ENCODE results near the gene FAM174B.

The FAM174B gene

GRCh38 chr15:92664178-92664900 lies 8.8 kb upstream of the FAM174B start:
- no peak for DNase-seq (ENCODE audit: low read depth, low spot score)

GRCh38 chr15:92663250-92663951 lies 7.8 kb upstream of the FAM174B start:
- no peak for DNase-seq (ENCODE audit: low read depth, low spot score)

DNA sequence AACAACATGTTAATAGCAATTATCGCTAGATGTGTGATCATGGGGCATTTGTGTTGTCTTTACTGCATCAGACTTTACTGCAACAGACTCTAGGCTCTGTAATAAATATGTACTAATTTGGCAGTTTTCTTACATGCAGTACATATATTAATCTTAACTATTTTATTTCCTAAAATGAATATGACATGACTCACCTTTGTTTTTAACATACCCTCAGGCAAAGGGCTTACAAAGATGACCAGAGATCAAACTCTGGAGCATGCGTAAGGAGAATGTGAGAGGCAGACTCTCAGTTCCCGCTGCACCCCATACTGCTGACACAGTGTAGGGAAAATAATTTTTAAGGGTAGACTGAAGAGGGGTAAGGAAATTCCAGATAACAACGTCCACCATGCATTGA lies 7.2 kb upstream of the FAM174B start:
- no peak for DNase-seq (ENCODE audit: low read depth, low spot score)

GRCh38 chr15:92661956-92662355 lies 6.4 kb upstream of the FAM174B start:
- DNase-seq (ENCODE audit: low read depth, low spot score) = no peak

GRCh38 chr15:92661069-92661468 lies 5.5 kb upstream of the FAM174B start:
- DNase-seq (ENCODE audit: low read depth, low spot score) = no peak

DNA sequence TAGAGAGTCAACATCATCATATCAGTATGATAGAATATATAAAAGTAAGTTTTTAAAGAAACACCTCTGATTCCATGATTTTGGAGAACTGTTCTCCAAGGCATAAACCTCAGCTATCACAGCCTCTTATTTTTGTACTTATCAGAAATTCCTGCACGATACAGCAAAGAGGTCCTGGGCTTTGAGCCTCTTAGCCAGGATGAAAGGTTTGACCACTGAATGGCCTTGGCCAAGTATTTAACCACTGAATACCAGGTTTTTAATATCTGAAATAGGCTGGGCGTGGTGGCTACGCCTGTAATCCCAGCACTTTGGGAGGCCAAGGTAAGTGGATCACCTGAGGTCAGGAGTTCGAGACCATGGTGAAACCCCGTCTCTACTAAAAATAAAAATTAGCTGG lies 1.9 kb upstream of the FAM174B start:
- DNase-seq (ENCODE audit: low read depth, low spot score) = no peak

DNA sequence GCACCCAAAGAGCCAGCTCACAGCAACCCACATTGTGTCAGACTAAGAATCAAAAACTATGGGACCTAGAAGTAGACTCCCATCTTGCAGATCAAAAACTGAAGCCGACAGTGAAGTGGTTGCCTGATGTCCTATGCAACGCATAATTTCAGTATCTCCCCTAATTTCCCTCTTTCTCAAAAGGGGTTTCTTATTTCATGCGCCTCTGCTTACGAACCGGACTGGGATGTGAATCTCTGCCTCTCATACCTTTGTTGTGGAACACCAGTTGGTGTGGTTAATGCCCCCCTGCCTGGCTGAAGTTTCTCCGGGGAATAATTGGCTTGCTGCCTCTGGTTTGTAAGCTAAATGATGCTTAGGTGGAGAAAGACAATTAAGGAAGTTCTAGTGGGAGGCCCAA lies 514 bp upstream of the FAM174B start:
- no peak for DNase-seq (ENCODE audit: low read depth, low spot score)

- DNase-seq (ENCODE audit: low read depth, low spot score) = no peak
These were observed 913 bp downstream of the FAM174B start for GRCh38 chr15:92654662-92655061.

DNA sequence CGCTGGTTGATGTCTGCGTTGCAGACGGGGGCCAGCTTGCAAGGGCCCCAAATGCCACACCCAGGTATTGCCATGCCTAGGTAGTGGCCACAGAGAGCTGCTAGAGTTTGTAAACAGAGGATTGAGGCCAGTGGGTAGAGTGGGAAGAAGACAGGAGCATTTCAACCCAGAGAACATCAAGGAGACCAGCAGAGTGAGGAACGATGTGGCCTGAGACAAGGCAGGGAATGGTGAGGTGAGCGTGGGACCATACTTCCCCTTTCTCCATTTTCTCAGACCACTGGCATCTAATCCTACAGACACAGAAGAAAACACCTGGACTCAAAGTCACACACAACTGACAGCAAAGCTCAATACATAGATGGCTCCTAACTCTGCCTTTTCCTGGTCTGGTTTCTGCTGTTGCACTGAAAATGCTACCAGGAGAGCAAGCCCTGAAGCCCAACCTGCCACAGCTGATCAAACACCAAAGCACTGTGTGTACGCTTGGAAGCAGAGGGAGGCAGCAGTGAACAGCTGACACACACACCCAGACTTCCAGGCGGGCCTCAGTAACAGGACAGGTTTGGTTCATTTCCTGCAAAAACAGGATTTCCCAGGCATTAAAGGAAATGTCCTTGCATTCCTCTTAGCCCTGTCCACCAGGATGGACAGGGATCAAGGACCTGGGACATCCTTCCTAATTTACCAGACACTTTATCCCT lies 1.6 kb downstream of the FAM174B start:
- no peak for DNase-seq (ENCODE audit: low read depth, low spot score)

GRCh38 chr15:92653366-92653765 lies 2.2 kb downstream of the FAM174B start:
- DNase-seq (ENCODE audit: low read depth, low spot score) = no peak

DNA sequence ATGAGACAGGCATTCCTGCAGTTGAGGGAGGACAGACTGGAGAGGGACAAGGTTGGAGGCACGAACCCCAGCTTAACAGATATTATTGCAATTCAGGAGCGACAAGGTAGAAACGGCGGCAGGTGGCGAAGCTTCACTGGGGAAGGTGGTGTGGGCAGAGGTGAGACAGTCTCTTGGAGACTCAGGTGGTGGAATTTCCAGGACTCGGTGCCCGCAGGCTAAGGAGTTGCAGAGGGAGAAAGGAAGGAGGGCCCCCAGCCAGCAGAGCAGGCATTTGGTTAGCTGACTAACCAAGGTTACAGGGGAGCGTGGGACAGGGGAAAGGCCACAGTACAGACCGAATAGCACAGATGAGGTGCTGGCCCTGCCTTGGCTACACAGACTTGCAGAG lies 3.0 kb downstream of the FAM174B start:
- DNase-seq (ENCODE audit: low read depth, low spot score) = no peak

DNA sequence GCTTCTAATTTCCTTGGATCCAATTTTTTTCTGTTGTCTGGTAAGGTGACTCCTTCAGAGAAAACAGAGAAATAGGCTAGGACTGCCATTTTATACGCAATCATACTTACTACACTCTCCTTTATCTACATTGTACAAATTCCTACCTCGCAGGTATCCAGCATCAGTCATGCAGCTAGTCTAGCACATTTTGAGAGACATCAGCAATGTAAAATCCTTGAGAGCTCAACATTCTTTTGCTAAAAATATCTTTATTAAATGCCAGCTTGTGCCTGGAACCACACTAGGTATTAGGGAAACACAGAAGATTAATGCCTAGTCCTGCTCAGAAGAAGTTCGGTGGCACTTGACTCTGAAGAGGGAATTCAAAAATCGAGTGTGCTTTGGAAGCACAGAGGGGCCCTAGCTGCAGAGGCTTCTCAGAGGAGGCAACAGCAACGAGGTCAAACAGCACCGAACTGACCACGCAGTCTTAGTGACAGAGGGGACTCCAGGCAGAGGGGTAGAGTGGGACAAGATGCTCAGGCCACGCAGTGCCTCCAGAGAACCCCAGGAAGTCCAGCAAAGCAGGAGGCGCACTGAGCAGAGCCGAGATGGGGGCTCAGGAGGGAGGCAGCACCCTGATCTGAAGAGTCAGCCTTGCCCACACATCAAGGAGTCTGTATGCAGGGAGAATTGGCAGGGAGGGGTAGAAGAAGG lies 3.5 kb downstream of the FAM174B start:
- no peak for DNase-seq (ENCODE audit: low read depth, low spot score)

- no peak for DNase-seq (ENCODE audit: low read depth, low spot score)
These were observed 4.6 kb downstream of the FAM174B start for GRCh38 chr15:92650966-92651365.

GRCh38 chr15:92650256-92650655 lies 5.3 kb downstream of the FAM174B start:
- DNase-seq (ENCODE audit: low read depth, low spot score) = no peak

DNA sequence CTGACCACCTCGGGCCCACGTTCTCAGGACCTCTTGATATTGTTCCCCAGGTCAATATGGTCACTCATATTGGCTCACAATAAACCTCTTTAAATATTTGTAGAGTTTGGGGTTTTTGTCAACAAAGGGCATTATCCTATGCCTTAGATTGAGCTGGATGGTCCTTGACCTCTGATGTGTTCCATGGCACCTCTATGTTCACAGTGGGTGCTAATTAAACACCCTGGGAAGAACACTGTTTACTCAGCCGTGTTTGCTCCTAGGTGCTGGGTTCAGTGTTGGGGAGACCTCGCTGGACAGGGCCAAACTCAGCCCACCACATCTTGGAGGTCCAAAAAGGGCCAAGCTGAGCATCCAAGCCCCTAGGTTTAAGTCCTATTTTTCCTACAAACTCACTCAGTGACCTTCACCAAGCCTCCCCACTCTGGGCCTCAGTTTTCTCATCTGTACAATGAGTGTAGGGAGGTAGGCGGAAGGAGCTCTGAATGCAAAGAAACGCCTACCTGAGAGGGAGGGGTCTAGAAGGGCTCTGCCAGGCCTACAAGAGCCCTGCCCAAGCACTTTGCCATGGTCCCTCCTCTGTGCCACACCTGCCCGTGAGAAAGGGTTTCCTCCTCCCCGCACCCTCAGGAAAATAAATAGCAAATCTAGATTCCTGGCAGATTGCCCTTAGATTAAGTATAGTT lies 7.2 kb downstream of the FAM174B start:
- DNase-seq (ENCODE audit: low read depth, low spot score) = no peak

DNA sequence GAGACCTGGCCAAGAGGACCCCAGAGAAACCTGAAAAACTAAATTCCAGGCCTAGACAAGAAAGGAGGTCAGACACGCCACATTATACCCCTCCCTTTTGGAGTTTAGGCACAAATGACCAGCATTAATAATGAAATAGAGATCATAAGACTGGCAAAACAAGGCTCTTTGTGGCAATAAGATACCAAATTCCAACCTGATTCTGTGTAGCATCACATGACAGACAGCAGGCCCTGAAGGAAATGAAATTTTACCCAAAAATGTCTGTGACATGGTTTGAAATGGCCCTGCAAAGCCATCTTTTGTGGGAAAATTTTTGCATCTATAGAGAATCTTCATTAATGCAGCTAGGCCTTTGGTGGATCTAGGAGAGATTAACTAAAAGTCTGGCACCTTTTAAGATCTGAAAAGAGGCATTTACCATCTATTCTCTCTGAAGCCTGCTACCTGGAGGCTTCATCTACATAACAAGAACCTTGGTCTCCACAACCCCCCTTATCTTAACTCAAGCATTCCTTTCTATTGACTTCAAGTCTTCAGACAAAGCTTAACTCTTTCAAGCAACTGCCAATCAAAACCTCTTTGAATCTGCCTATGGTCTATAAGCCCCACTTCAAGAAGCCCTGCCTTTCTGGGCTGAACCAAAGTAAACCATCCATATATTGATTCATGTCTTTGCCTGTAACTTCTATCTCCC lies 8.0 kb downstream of the FAM174B start:
- peak; percentile 95 for DNase-seq (ENCODE audit: low read depth, low spot score)

GRCh38 chr15:92646216-92646615 lies 9.4 kb downstream of the FAM174B start:
- DNase-seq (ENCODE audit: low read depth, low spot score) = no peak

GRCh38 chr15:92645731-92646130 lies 9.8 kb downstream of the FAM174B start:
- DNase-seq (ENCODE audit: low read depth, low spot score) = no peak

- DNase-seq (ENCODE audit: low read depth, low spot score) = no peak
These were observed 10.4 kb downstream of the FAM174B start for GRCh38 chr15:92645051-92645631.
